Activated CD8-positive, alpha-beta T cell treated with anti-CD3 and anti-CD28 coated beads, Interleukin-2, amount 10 ng/mL, durations not matched to agents 7 days and 5 days (primary cell): Measurements from ENCODE around the gene RSPH1. TPM values are rescaled to one million over a fixed set of nuclear protein-coding genes. Genes with fewer than 3 reads are reported as not detected.

ENCODE experiments used
- ATAC-seq: fragments of 150-1000 bp; cut with Tn5 transposase; one replicate; pipeline ENCODE4 v1.10.0; 2021; ENCODE audit warnings: moderate library complexity
- CTCF ChIA-PET: fragments of 350-600 bp; sonication (Branson Sonifier 250); formaldehyde crosslinking; loops from one replicate; lab custom pipeline; 2021; ENCODE audit warnings: antibody characterized with exemption; lab: Charles Lee
- POLR2A ChIA-PET: fragments of 350-600 bp; sonication (Branson Sonifier 250); formaldehyde crosslinking; loops from one replicate; lab custom pipeline; 2021; ENCODE audit warnings: antibody characterized with exemption; lab: Charles Lee
- DNase-seq: peaks from one replicate; pipeline ENCODE4 v3.0.0-alpha.2; 2020
- H3K27ac Mint-ChIP-seq: one replicate; pipeline ENCODE4 v1.8.0; 2021; ENCODE audit warnings: mild to moderate bottlenecking, mixed read lengths
- H3K27me3 Mint-ChIP-seq: one replicate; pipeline ENCODE4 v1.8.0; 2021; ENCODE audit warnings: low read depth, mixed read lengths
- H3K36me3 Mint-ChIP-seq: one replicate; pipeline ENCODE4 v1.8.0; 2021; ENCODE audit warnings: low read depth, mixed read lengths
- H3K4me1 Mint-ChIP-seq: one replicate; pipeline ENCODE4 v1.8.0; 2021; ENCODE audit warnings: low read depth, mixed read lengths
- H3K4me3 Mint-ChIP-seq: one replicate; pipeline ENCODE4 v1.8.0; 2021; ENCODE audit warnings: mild to moderate bottlenecking, mixed read lengths
- H3K9me3 Mint-ChIP-seq: one replicate; pipeline ENCODE4 v1.8.0; 2022; ENCODE audit warnings: mixed read lengths; ENCODE audit not compliant: insufficient read depth
- total RNA-seq, 2 experiments: library from RNA; stranded (reverse); gene quantifications; one replicate each; pipeline ENCODE4 v1.2.3, GENCODE V29; 2021

Gene RSPH1
- total RNA-seq, result not detected

DNA sequence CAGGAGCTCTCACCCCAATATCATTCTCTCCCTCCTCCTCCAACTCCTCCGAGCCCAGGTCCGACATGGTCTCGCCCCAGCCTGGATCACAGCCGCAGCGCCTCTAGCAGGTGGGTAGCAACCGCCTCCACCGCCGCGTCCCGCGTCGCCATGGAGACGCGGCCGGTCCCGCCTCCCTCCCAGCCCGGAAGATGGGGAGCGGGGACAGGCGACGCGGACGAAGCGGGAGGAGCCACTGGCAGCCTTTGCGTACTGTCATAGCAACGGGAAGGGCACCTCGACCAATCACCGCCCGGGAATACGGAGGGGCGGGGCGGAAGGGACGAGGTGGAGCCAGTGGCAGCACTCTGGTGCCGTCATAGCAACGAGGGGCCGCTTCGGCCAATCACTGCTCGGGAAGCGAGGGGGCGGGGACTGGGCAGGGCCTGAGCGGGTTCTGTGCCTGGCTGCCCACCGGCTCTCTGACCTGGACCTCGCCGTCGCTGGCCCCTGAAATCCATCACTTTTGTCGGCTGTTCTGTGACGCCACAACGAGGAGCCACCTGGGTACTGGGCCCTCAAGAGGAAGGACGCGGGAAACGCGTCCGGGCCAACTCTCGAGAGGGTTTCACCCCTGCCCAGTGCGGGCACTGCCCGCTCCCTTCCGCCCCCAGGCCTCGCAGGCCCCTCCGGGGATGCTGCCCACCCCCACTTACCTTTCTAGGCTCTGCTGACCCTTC, at the start of gene RSPH1:
TSS of gene RSPH1 (minus strand) at position 105 of the 719 bp plus-strand sequence. CDS start at position 67, 38 bp downstream.
- POLR2A ChIA-PET, result interaction anchor here (0.5 to 1.9 kb wide), 4 partner anchors 15 to 31 kb away, joined by 3 to 6 read pairs (median 4); no protein-coding TSS in a partner anchor

DNA sequence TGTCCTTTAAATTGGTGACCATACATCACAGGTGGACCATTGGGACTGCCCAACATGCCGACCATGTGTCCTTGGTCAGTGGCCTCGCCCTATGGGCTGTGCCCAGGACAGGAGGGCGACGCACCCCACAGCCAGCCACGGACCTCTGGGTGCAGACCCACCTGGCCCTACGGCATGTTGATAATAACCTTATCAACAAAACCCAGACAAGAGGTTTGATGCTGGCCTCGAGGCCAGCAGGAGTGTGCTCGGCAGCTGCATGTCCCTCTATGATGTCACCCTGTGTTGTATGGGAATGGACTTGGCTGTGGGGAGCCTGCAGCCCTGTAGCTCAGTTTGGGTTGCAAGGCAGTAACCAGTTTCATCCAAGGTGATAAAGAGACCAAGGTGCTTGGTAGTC, 49.7 kb upstream of the RSPH1 start:
- H3K9me3 Mint-ChIP-seq, result no peaks in the 10 kb centered on the region
- ChIA-PET POLR2A (no interaction called here), CTCF (interaction anchor here (1.6 kb wide), 1 partner anchor 272 kb away, joined by 3 read pairs; no protein-coding TSS in a partner anchor)
- H3K4me3 Mint-ChIP-seq, result no peak overlapping the region
- no peak for DNase-seq
- no peaks in the 10 kb centered on the region for H3K27me3 Mint-ChIP-seq
- H3K27ac Mint-ChIP-seq, result no peak overlapping the region
- ATAC-seq, result no peak
- peaks cover 11% of the 10 kb centered on the region for H3K4me1 Mint-ChIP-seq
- H3K36me3 Mint-ChIP-seq, result peaks cover 24% of the 10 kb centered on the region

More for the DNA sequence above, at the start of gene RSPH1:
- peak within 1 kb of the TSS; percentile 89 for H3K27ac Mint-ChIP-seq
- peak within 1 kb of the TSS; percentile 80 for H3K4me3 Mint-ChIP-seq
- peaks cover 21% of the 10 kb centered on the region for H3K27me3 Mint-ChIP-seq
- CTCF ChIA-PET, result interaction anchor here (1.0 kb wide), 2 partner anchors 9 to 18 kb away, joined by 5 to 6 read pairs; partner anchors contain the start of gene SLC37A1
- H3K9me3 Mint-ChIP-seq, result no peaks in the 10 kb centered on the region
- DNase-seq (peak; percentile 100), ATAC-seq (peak; percentile 96)
- no peaks in the 10 kb centered on the region for H3K36me3 Mint-ChIP-seq
- peaks cover 19% of the 10 kb centered on the region for H3K4me1 Mint-ChIP-seq

DNA sequence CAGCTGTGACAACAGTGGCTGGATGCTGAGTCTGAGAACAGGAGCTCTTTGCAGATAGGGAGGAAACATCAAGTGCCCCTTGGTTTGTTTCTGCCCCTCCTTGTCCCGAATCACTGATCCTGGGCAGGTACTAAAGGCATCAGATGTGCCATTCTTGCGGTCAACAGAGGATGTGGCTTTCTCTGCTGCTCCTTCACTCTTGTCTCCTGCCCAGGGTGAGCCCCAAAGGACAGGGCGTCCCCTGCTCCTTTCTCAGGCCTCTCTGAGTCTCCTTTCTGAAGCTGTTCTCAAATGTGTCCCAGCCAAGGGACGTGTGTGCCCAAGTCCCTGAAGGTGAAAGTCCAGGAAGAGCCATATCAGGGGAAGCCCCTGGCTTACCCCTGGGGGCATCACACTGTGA, 49.3 kb upstream of the RSPH1 start:
- DNase-seq (no peak), ATAC-seq (no peak)
- Mint-ChIP-seq H3K4me1 (peaks cover 11% of the 10 kb centered on the region), H3K27ac (peak overlapping the region; percentile 57), H3K27me3 (no peaks in the 10 kb centered on the region), H3K36me3 (peaks cover 24% of the 10 kb centered on the region), H3K9me3 (no peaks in the 10 kb centered on the region), H3K4me3 (no peak overlapping the region)
- ChIA-PET CTCF (interaction anchor here (1.6 kb wide), 1 partner anchor 272 kb away, joined by 3 read pairs; no protein-coding TSS in a partner anchor), POLR2A (no interaction called here)

DNA sequence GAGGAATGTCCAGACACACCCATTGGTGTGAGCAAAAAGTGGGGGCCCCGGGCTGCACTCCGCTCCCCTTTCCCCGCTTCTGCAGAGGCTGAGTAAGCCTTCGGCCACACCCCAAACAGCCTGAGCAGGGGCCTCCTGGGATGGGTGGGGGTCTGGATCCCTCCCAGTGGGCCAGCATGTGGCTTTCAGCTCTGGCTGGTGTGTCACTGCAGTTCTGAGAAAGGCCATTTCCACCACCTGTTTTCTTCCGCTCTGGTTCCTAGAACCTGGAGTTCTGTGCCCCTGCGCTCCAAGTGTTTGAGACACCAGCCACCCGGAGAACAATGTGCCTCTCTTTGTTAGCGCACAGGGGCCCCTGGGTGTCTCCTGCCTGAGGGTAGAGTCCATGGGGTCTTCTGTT, 48.5 kb upstream of the RSPH1 start:
- POLR2A ChIA-PET, result no interaction called here
- Mint-ChIP-seq H3K27ac (no peak overlapping the region), H3K4me1 (peaks cover 11% of the 10 kb centered on the region), H3K27me3 (no peaks in the 10 kb centered on the region), H3K36me3 (peaks cover 23% of the 10 kb centered on the region), H3K4me3 (no peak overlapping the region), H3K9me3 (no peaks in the 10 kb centered on the region)
- ATAC-seq (no peak), DNase-seq (no peak)
- CTCF ChIA-PET, result interaction anchor here (1.5 to 1.6 kb wide), 2 partner anchors 77 to 273 kb away, joined by 3 to 7 read pairs; no protein-coding TSS in a partner anchor

GRCh38 chr21:42543106-42543847, 47.3 kb upstream of the RSPH1 start:
- no peaks in the 10 kb centered on the region for H3K9me3 Mint-ChIP-seq

GRCh38 chr21:42542596-42542995, 46.6 kb upstream of the RSPH1 start:
- Mint-ChIP-seq H3K4me3 (no peak overlapping the region), H3K36me3 (peaks cover 13% of the 10 kb centered on the region), H3K27ac (no peak overlapping the region), H3K27me3 (no peaks in the 10 kb centered on the region), H3K9me3 (no peaks in the 10 kb centered on the region), H3K4me1 (peaks cover 14% of the 10 kb centered on the region)
- no peak for ATAC-seq
- POLR2A ChIA-PET, result interaction anchor here (1.0 kb wide), 1 partner anchor 536 kb away, joined by 3 read pairs; no protein-coding TSS in a partner anchor
- DNase-seq, result no peak
- CTCF ChIA-PET, result no interaction called here

More at GRCh38 chr21:42543106-42543847, 47.3 kb upstream of the RSPH1 start:
- Mint-ChIP-seq H3K4me1 (peaks cover 12% of the 10 kb centered on the region), H3K36me3 (peaks cover 18% of the 10 kb centered on the region), H3K27ac (no peak overlapping the region), H3K27me3 (no peaks in the 10 kb centered on the region), H3K4me3 (no peak overlapping the region)
- ATAC-seq, result no peak
- no peak for DNase-seq
- ChIA-PET CTCF (interaction anchor here (1.5 kb wide), 1 partner anchor 76 kb away, joined by 7 read pairs; no protein-coding TSS in a partner anchor), POLR2A (no interaction called here)

GRCh38 chr21:42542196-42542595, 46.2 kb upstream of the RSPH1 start:
- ATAC-seq (no peak), DNase-seq (no peak)
- Mint-ChIP-seq H3K36me3 (peaks cover 11% of the 10 kb centered on the region), H3K27me3 (no peaks in the 10 kb centered on the region), H3K9me3 (no peaks in the 10 kb centered on the region), H3K4me1 (peaks cover 16% of the 10 kb centered on the region), H3K4me3 (no peak overlapping the region), H3K27ac (no peak overlapping the region)
- ChIA-PET POLR2A (interaction anchor here (1.0 kb wide), 1 partner anchor 536 kb away, joined by 3 read pairs; no protein-coding TSS in a partner anchor), CTCF (no interaction called here)

DNA sequence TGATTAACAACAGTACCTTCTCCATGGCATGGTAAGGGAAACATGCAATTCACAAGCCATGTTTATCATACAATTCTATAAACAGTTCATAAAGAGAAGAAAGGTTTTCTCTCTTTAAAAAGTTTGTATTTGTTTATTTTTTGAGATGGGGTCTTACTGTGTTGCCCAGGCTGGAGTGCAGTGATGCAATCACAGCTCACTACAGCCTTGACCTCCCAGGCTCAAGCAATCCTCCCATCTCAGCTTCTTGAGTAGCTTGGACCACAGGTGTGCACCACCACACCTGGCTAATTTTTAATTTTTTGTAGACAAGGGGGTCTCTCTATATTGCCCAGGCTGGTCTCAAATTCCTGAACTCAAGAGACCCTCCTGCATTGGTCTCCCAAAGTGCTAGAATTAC, 45.6 kb upstream of the RSPH1 start:
- DNase-seq, result no peak
- Mint-ChIP-seq H3K36me3 (peaks cover 13% of the 10 kb centered on the region), H3K4me1 (peaks cover 18% of the 10 kb centered on the region), H3K9me3 (no peaks in the 10 kb centered on the region), H3K27ac (no peak overlapping the region), H3K4me3 (no peak overlapping the region), H3K27me3 (no peaks in the 10 kb centered on the region)
- ATAC-seq, result no peak
- ChIA-PET CTCF (no interaction called here), POLR2A (interaction anchor here (1.0 kb wide), 1 partner anchor 535 kb away, joined by 3 read pairs; no protein-coding TSS in a partner anchor)

GRCh38 chr21:42541174-42541573, 45.1 kb upstream of the RSPH1 start:
- H3K4me1 Mint-ChIP-seq, result peaks cover 18% of the 10 kb centered on the region
- DNase-seq (no peak), ATAC-seq (no peak)
- no peak overlapping the region for H3K4me3 Mint-ChIP-seq
- H3K9me3 Mint-ChIP-seq, result no peaks in the 10 kb centered on the region
- no peak overlapping the region for H3K27ac Mint-ChIP-seq
- peaks cover 17% of the 10 kb centered on the region for H3K36me3 Mint-ChIP-seq
- CTCF ChIA-PET, result no interaction called here
- POLR2A ChIA-PET, result no interaction called here
- no peaks in the 10 kb centered on the region for H3K27me3 Mint-ChIP-seq

- Mint-ChIP-seq H3K27ac (peak overlapping the region; percentile 42), H3K4me1 (peaks cover 17% of the 10 kb centered on the region), H3K27me3 (no peaks in the 10 kb centered on the region), H3K9me3 (no peaks in the 10 kb centered on the region), H3K4me3 (no peak overlapping the region), H3K36me3 (peaks cover 20% of the 10 kb centered on the region)
- no peak for ATAC-seq
- ChIA-PET POLR2A (interaction anchor here (0.6 kb wide), 1 partner anchor 534 kb away, joined by 3 read pairs; no protein-coding TSS in a partner anchor), CTCF (no interaction called here)
- DNase-seq, result no peak
Observed at GRCh38 chr21:42540396-42540795, 44.4 kb upstream of the RSPH1 start.

DNA sequence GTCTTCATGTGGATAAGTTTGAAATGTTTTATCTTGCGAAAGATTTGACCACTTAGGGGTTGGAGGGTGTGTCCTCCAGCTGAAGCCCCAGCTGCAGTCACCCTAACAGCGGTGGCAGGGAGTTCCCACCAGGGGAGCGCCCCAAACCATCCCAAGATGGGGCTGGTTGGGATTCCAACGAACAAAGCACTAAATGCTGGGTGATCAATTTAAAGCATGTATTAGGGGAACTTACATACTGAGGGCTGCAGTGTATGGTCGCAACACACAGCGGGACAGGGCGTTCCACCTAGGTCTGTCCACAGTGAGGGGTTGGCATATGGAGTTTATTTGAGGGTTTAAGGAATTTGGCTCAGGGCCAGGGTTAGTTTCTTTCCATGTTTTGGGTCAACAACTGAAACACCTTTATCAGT, 43.9 kb upstream of the RSPH1 start:
- Mint-ChIP-seq H3K9me3 (no peaks in the 10 kb centered on the region), H3K27ac (no peak overlapping the region), H3K4me3 (no peak overlapping the region), H3K4me1 (peaks cover 13% of the 10 kb centered on the region), H3K27me3 (no peaks in the 10 kb centered on the region), H3K36me3 (peaks cover 23% of the 10 kb centered on the region)
- ChIA-PET POLR2A (interaction anchor here (0.6 kb wide), 1 partner anchor 534 kb away, joined by 3 read pairs; no protein-coding TSS in a partner anchor), CTCF (no interaction called here)
- DNase-seq (no peak), ATAC-seq (no peak)
